Mesendoderm (in vitro differentiated cells): ENCODE results near the gene SUSD3.
A peak's percentile ranks its signal among the peaks of the same experiment; 100 is the strongest.

Experiments
- DNase-seq: peaks from one replicate; pipeline ENCODE4 v3.0.0; 2013
- H2AK5ac ChIP-seq: 2 replicates; pipeline ENCODE4 v1.6.1; 2013; ENCODE audit warnings: low read length, inconsistent platforms
- H2BK120ac ChIP-seq: 2 replicates; pipeline ENCODE4 v1.6.1; 2013; ENCODE audit warnings: low read depth, mild to moderate bottlenecking, low read length, moderate library complexity, mixed read lengths
- H2BK15ac ChIP-seq: replicated peaks from 2 replicates; pipeline ENCODE4 v1.6.1; 2013; ENCODE audit warnings: low read depth, mild to moderate bottlenecking, moderate library complexity
- H2BK5ac ChIP-seq: 2 replicates; pipeline ENCODE4 v1.6.1; 2013; ENCODE audit warnings: low read length, inconsistent platforms
- H3K18ac ChIP-seq: 2 replicates; pipeline ENCODE4 v1.6.1; 2013; ENCODE audit warnings: mild to moderate bottlenecking, low read length, mixed read lengths
- H3K23ac ChIP-seq: one replicate; pipeline ENCODE4 v1.6.1; 2013; ENCODE audit warnings: low read length
- H3K27ac ChIP-seq: 2 replicates; pipeline ENCODE4 v1.5.1; 2013; ENCODE audit warnings: low read depth, mild to moderate bottlenecking, inconsistent platforms, low read length, moderate library complexity
- H3K27me3 ChIP-seq: 2 replicates; pipeline ENCODE4 v1.6.1; 2013; ENCODE audit warnings: low read length, control low read depth, mild to moderate bottlenecking, inconsistent platforms; ENCODE audit not compliant: insufficient read depth, poor library complexity
- H3K36me3 ChIP-seq: 2 replicates; pipeline ENCODE4 v1.6.1; 2013; ENCODE audit warnings: low read length, inconsistent platforms; ENCODE audit not compliant: control insufficient read depth, insufficient read depth
- H3K4ac ChIP-seq: one replicate; pipeline ENCODE4 v1.6.1; 2013; ENCODE audit warnings: low read depth, mild to moderate bottlenecking, low read length, moderate library complexity
- H3K4me1 ChIP-seq: 2 replicates; pipeline ENCODE4 v1.6.1; 2013; ENCODE audit warnings: low read depth, low read length, inconsistent platforms; ENCODE audit not compliant: control insufficient read depth
- H3K4me2 ChIP-seq: 2 replicates; pipeline ENCODE4 v1.6.1; 2013; ENCODE audit warnings: low read length
- H3K4me3 ChIP-seq: 2 replicates; pipeline ENCODE4 v1.5.1; 2013; ENCODE audit warnings: mild to moderate bottlenecking, low read length
- H3K56ac ChIP-seq: one replicate; pipeline ENCODE4 v1.6.1; 2013; ENCODE audit warnings: low read length
- H3K79me1 ChIP-seq: 2 replicates; pipeline ENCODE4 v1.6.1; 2013; ENCODE audit warnings: low read length, inconsistent platforms
- H3K79me2 ChIP-seq: 2 replicates; pipeline ENCODE4 v1.6.1; 2013; ENCODE audit warnings: mild to moderate bottlenecking, low read length; ENCODE audit not compliant: control insufficient read depth, insufficient read depth
- H3K9ac ChIP-seq: 2 replicates; pipeline ENCODE4 v1.6.1; 2013; ENCODE audit warnings: low read length, inconsistent platforms
- H4K5ac ChIP-seq: one replicate; pipeline ENCODE4 v1.6.1; 2013; ENCODE audit warnings: low read length
- H4K8ac ChIP-seq: one replicate; pipeline ENCODE4 v1.6.1; 2013; ENCODE audit warnings: low read depth, mild to moderate bottlenecking, control low read depth, low read length, moderate library complexity
- WGBS: extraction: QIAGEN DNeasy Blood & Tissue Kit; methylation state at CpG from one replicate; pipeline ENCODE4 v1.1.7; 2013; ENCODE audit warnings: low lambda C conversion rate, missing lambda C conversion rate; ENCODE audit not compliant: insufficient coverage; ENCODE audit errors: extremely low coverage; 5-methylcytosine and 5-hydroxymethylcytosine counted together

SUSD3 gene

GRCh38 chr9:93035821-93036351 is 22.6 kb upstream of the SUSD3 start:
- Histone ChIP-seq H2BK120ac (no peak overlapping the region), H2BK15ac (no peak overlapping the region), H3K79me2 (no peaks in the 10 kb centered on the region), H4K8ac (no peak overlapping the region), H2BK5ac (no peak overlapping the region), H3K23ac (no peak overlapping the region), H3K9ac (no peak overlapping the region), H3K56ac (no peak overlapping the region), H3K36me3 (no peaks in the 10 kb centered on the region), H3K4ac (no peak overlapping the region), H3K18ac (no peak overlapping the region), H3K4me2 (no peak overlapping the region), H3K4me3 (no peak overlapping the region), H3K4me1 (no peaks in the 10 kb centered on the region), H3K27ac (no peak overlapping the region), H3K79me1 (no peaks in the 10 kb centered on the region), H4K5ac (no peak overlapping the region), H2AK5ac (no peak overlapping the region), H3K27me3 (no peaks in the 10 kb centered on the region)
- WGBS: no CpG with 5 or more reads among the region's 13 CpGs
- DNase-seq: no peak

- no peak overlapping the region for H3K56ac ChIP-seq
- no peak overlapping the region for H3K4ac ChIP-seq
- H3K79me2 ChIP-seq: no peaks in the 10 kb centered on the region
- no peaks in the 10 kb centered on the region for H3K4me1 ChIP-seq
- H2BK120ac ChIP-seq: no peak overlapping the region
- H3K9ac ChIP-seq: no peak overlapping the region
- no peak overlapping the region for H3K18ac ChIP-seq
- no peak overlapping the region for H4K5ac ChIP-seq
- H3K4me2 ChIP-seq: no peak overlapping the region
- no CpG with 5 or more reads among the region's 13 CpGs for WGBS
- no peak overlapping the region for H3K27ac ChIP-seq
- H2BK5ac ChIP-seq: no peak overlapping the region
- no peaks in the 10 kb centered on the region for H3K27me3 ChIP-seq
- H4K8ac ChIP-seq: no peak overlapping the region
- no peak overlapping the region for H3K23ac ChIP-seq
- H3K36me3 ChIP-seq: no peaks in the 10 kb centered on the region
- H2BK15ac ChIP-seq: no peak overlapping the region
- no peak overlapping the region for H3K4me3 ChIP-seq
- no peak for DNase-seq
- no peaks in the 10 kb centered on the region for H3K79me1 ChIP-seq
- H2AK5ac ChIP-seq: no peak overlapping the region
Measured at GRCh38 chr9:93036887-93037475, 21.5 kb upstream of the SUSD3 start.

GRCh38 chr9:93037476-93037971 is 21.0 kb upstream of the SUSD3 start:
- Histone ChIP-seq H3K18ac (no peak overlapping the region), H3K79me1 (no peaks in the 10 kb centered on the region), H3K23ac (peak overlapping the region; percentile 2), H2BK5ac (no peak overlapping the region), H3K4ac (no peak overlapping the region), H3K27me3 (no peaks in the 10 kb centered on the region), H2AK5ac (no peak overlapping the region), H3K4me1 (no peaks in the 10 kb centered on the region), H3K9ac (no peak overlapping the region), H2BK15ac (no peak overlapping the region), H3K27ac (no peak overlapping the region), H3K79me2 (no peaks in the 10 kb centered on the region), H3K56ac (no peak overlapping the region), H3K36me3 (no peaks in the 10 kb centered on the region), H4K8ac (no peak overlapping the region), H3K4me2 (no peak overlapping the region), H3K4me3 (no peak overlapping the region), H4K5ac (no peak overlapping the region), H2BK120ac (no peak overlapping the region)
- DNase-seq: no peak
- WGBS: no CpG with 5 or more reads among the region's 13 CpGs

GRCh38 chr9:93038918-93039317 is 19.6 kb upstream of the SUSD3 start:
- H3K4ac ChIP-seq: no peak overlapping the region
- WGBS: no CpG with 5 or more reads among the region's 6 CpGs
- no peak overlapping the region for H3K18ac ChIP-seq
- no peaks in the 10 kb centered on the region for H3K27me3 ChIP-seq
- H2BK5ac ChIP-seq: no peak overlapping the region
- no peak overlapping the region for H3K4me3 ChIP-seq
- no peak overlapping the region for H3K9ac ChIP-seq
- no peak overlapping the region for H2BK15ac ChIP-seq
- H3K4me2 ChIP-seq: no peak overlapping the region
- H4K5ac ChIP-seq: no peak overlapping the region
- H3K4me1 ChIP-seq: no peaks in the 10 kb centered on the region
- H2AK5ac ChIP-seq: no peak overlapping the region
- H3K23ac ChIP-seq: no peak overlapping the region
- no peak overlapping the region for H3K27ac ChIP-seq
- no peak overlapping the region for H2BK120ac ChIP-seq
- H3K79me1 ChIP-seq: no peaks in the 10 kb centered on the region
- no peaks in the 10 kb centered on the region for H3K79me2 ChIP-seq
- H4K8ac ChIP-seq: no peak overlapping the region
- H3K36me3 ChIP-seq: no peaks in the 10 kb centered on the region
- no peak for DNase-seq
- no peak overlapping the region for H3K56ac ChIP-seq

- Histone ChIP-seq H3K23ac (no peak overlapping the region), H2BK15ac (no peak overlapping the region), H3K36me3 (no peaks in the 10 kb centered on the region), H2AK5ac (no peak overlapping the region), H2BK5ac (no peak overlapping the region), H3K79me1 (no peaks in the 10 kb centered on the region), H4K8ac (no peak overlapping the region), H2BK120ac (no peak overlapping the region), H3K27me3 (no peaks in the 10 kb centered on the region), H3K18ac (no peak overlapping the region), H3K4ac (no peak overlapping the region), H3K4me3 (no peak overlapping the region), H3K9ac (no peak overlapping the region), H3K4me1 (no peaks in the 10 kb centered on the region), H3K79me2 (no peaks in the 10 kb centered on the region), H3K4me2 (no peak overlapping the region), H3K27ac (no peak overlapping the region), H4K5ac (no peak overlapping the region), H3K56ac (no peak overlapping the region)
- no peak for DNase-seq
- no CpG with 5 or more reads among the region's 6 CpGs for WGBS
Measured at GRCh38 chr9:93039456-93039855, 19.0 kb upstream of the SUSD3 start.

GRCh38 chr9:93039976-93040375 is 18.5 kb upstream of the SUSD3 start:
- no peak overlapping the region for H2BK120ac ChIP-seq
- H4K5ac ChIP-seq: no peak overlapping the region
- no peak overlapping the region for H3K4ac ChIP-seq
- no peak overlapping the region for H3K4me3 ChIP-seq
- H3K23ac ChIP-seq: no peak overlapping the region
- H3K4me1 ChIP-seq: no peaks in the 10 kb centered on the region
- H3K4me2 ChIP-seq: no peak overlapping the region
- no peak for DNase-seq
- H3K79me1 ChIP-seq: no peaks in the 10 kb centered on the region
- no peak overlapping the region for H2BK5ac ChIP-seq
- no peaks in the 10 kb centered on the region for H3K27me3 ChIP-seq
- H3K9ac ChIP-seq: no peak overlapping the region
- H2AK5ac ChIP-seq: no peak overlapping the region
- no CpG with 5 or more reads among the region's 10 CpGs for WGBS
- H3K27ac ChIP-seq: no peak overlapping the region
- no peaks in the 10 kb centered on the region for H3K79me2 ChIP-seq
- no peak overlapping the region for H3K56ac ChIP-seq
- no peak overlapping the region for H2BK15ac ChIP-seq
- H3K36me3 ChIP-seq: no peaks in the 10 kb centered on the region
- no peak overlapping the region for H3K18ac ChIP-seq
- H4K8ac ChIP-seq: no peak overlapping the region
